GM23338 (cell line): ENCODE results near the gene SACS.

Source experiments
- CREB1 ChIP-seq: fragments of 250-450 bp; sonication (Bioruptor Pico); IDR thresholded peaks from 2 replicates; pipeline ENCODE4 v1.5.0; 2020; ENCODE audit warnings: low read depth, mild to moderate bottlenecking, moderate library complexity
- EZH2 ChIP-seq: fragments of 200-600 bp; sonication (generic); IDR thresholded peaks from one replicate; pipeline ENCODE4 v1.8.0; 2017; ENCODE audit warnings: antibody characterized with exemption, mild to moderate bottlenecking, low read depth; ENCODE audit not compliant: unreplicated experiment
- EZH2phosphoT487 ChIP-seq: fragments of 200-600 bp; sonication (generic); IDR thresholded peaks from one replicate; pipeline ENCODE4 v1.8.1; 2018; ENCODE audit warnings: antibody characterized with exemption; ENCODE audit not compliant: unreplicated experiment
- JUNB ChIP-seq: IDR thresholded peaks from one replicate; pipeline ENCODE4 v1.6.1; 2016; ENCODE audit warnings: antibody characterized with exemption; ENCODE audit not compliant: unreplicated experiment
- NANOG ChIP-seq: IDR thresholded peaks from 2 replicates; pipeline ENCODE4 v1.6.1; 2016; ENCODE audit warnings: antibody characterized with exemption, borderline replicate concordance
- POLR2AphosphoS5 ChIP-seq: IDR thresholded peaks from 2 replicates; pipeline ENCODE4 v1.6.1; 2016; ENCODE audit warnings: antibody characterized with exemption, low read depth
- STAT1 ChIP-seq: IDR thresholded peaks from one replicate; pipeline ENCODE4 v1.6.1; 2016; ENCODE audit warnings: antibody characterized with exemption; ENCODE audit not compliant: unreplicated experiment
- ZNF114 ChIP-seq: fragments of 250-450 bp; sonication (Bioruptor Pico); IDR thresholded peaks from 2 replicates; pipeline ENCODE4 v1.5.0; 2020; ENCODE audit warnings: mild to moderate bottlenecking, moderate library complexity
- ZNF331 ChIP-seq: fragments of 250-450 bp; sonication (Bioruptor Pico); IDR thresholded peaks from 2 replicates; pipeline ENCODE4 v1.5.0; 2020; ENCODE audit warnings: low read depth, mild to moderate bottlenecking, moderate library complexity
- TF ChIP-seq, protein P1 (sequence below), 2 experiments: fragments of 200-600 bp in 1 of 2; sonication (generic) in 1 of 2; conservative IDR thresholded peaks; 2 replicates each; pipeline versions ENCODE4 v1.5.1 to v1.6.1; 2016 to 2017; ENCODE audit warnings: antibody characterized with exemption in 2 of 2, low read depth in 2 of 2, mild to moderate bottlenecking in 2 of 2, moderate library complexity in 1 of 2
- TF ChIP-seq, protein P2 (sequence below): IDR thresholded peaks from one replicate; pipeline ENCODE4 v1.6.1; 2018; ENCODE audit warnings: antibody characterized with exemption; ENCODE audit not compliant: unreplicated experiment
- TF ChIP-seq, protein P3 (sequence below): fragments of 250-450 bp; sonication (Bioruptor Pico); IDR thresholded peaks from 2 replicates; pipeline ENCODE4 v1.5.0; 2020; ENCODE audit warnings: mild to moderate bottlenecking, moderate library complexity
- TF ChIP-seq, protein P4 (sequence below): IDR thresholded peaks from 2 replicates; pipeline ENCODE4 v1.6.1; 2016; ENCODE audit warnings: antibody characterized with exemption

DNA sequence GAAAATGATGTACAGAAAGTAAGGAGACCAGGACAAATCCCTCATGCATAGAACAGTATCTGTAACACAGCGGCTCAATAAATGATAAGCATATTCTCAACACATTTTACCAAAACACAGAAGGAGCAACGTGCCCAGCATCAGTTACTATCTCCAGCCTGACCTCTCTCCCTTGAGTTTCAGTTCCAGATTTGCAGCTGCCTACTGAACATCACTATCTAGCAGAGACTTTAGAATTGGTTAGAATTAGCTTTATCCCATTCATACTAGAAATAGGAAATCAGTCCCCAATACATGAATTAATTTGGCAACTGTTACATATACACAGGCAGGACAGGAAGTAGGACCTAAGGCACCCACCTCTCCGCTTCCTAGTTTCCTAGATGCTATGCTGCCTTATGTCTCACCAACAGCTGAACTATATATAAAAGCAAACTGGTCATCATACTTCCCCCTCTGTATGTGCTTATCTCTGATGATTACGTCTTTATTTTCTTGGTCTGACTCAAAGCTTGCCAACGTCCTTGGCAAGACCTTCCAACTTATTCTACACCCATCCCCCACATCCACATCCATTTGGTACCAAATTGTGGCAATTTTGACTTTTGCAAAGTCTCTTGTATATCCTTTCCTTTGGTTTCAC, 61.1 kb downstream of the SACS start:
- TF ChIP-seq, protein P1, sequence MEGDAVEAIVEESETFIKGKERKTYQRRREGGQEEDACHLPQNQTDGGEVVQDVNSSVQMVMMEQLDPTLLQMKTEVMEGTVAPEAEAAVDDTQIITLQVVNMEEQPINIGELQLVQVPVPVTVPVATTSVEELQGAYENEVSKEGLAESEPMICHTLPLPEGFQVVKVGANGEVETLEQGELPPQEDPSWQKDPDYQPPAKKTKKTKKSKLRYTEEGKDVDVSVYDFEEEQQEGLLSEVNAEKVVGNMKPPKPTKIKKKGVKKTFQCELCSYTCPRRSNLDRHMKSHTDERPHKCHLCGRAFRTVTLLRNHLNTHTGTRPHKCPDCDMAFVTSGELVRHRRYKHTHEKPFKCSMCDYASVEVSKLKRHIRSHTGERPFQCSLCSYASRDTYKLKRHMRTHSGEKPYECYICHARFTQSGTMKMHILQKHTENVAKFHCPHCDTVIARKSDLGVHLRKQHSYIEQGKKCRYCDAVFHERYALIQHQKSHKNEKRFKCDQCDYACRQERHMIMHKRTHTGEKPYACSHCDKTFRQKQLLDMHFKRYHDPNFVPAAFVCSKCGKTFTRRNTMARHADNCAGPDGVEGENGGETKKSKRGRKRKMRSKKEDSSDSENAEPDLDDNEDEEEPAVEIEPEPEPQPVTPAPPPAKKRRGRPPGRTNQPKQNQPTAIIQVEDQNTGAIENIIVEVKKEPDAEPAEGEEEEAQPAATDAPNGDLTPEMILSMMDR (conservative IDR thresholded peaks at IDR 0.05; ENCODE audit: low read depth in 2 of 2) = no peak
- no peak for TF ChIP-seq EZH2
- TF ChIP-seq EZH2phosphoT487 = no peak
- TF ChIP-seq, protein P2, sequence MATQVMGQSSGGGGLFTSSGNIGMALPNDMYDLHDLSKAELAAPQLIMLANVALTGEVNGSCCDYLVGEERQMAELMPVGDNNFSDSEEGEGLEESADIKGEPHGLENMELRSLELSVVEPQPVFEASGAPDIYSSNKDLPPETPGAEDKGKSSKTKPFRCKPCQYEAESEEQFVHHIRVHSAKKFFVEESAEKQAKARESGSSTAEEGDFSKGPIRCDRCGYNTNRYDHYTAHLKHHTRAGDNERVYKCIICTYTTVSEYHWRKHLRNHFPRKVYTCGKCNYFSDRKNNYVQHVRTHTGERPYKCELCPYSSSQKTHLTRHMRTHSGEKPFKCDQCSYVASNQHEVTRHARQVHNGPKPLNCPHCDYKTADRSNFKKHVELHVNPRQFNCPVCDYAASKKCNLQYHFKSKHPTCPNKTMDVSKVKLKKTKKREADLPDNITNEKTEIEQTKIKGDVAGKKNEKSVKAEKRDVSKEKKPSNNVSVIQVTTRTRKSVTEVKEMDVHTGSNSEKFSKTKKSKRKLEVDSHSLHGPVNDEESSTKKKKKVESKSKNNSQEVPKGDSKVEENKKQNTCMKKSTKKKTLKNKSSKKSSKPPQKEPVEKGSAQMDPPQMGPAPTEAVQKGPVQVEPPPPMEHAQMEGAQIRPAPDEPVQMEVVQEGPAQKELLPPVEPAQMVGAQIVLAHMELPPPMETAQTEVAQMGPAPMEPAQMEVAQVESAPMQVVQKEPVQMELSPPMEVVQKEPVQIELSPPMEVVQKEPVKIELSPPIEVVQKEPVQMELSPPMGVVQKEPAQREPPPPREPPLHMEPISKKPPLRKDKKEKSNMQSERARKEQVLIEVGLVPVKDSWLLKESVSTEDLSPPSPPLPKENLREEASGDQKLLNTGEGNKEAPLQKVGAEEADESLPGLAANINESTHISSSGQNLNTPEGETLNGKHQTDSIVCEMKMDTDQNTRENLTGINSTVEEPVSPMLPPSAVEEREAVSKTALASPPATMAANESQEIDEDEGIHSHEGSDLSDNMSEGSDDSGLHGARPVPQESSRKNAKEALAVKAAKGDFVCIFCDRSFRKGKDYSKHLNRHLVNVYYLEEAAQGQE = no peak
- TF ChIP-seq POLR2AphosphoS5 = no peak
- no peak for TF ChIP-seq JUNB
- TF ChIP-seq, protein P3, sequence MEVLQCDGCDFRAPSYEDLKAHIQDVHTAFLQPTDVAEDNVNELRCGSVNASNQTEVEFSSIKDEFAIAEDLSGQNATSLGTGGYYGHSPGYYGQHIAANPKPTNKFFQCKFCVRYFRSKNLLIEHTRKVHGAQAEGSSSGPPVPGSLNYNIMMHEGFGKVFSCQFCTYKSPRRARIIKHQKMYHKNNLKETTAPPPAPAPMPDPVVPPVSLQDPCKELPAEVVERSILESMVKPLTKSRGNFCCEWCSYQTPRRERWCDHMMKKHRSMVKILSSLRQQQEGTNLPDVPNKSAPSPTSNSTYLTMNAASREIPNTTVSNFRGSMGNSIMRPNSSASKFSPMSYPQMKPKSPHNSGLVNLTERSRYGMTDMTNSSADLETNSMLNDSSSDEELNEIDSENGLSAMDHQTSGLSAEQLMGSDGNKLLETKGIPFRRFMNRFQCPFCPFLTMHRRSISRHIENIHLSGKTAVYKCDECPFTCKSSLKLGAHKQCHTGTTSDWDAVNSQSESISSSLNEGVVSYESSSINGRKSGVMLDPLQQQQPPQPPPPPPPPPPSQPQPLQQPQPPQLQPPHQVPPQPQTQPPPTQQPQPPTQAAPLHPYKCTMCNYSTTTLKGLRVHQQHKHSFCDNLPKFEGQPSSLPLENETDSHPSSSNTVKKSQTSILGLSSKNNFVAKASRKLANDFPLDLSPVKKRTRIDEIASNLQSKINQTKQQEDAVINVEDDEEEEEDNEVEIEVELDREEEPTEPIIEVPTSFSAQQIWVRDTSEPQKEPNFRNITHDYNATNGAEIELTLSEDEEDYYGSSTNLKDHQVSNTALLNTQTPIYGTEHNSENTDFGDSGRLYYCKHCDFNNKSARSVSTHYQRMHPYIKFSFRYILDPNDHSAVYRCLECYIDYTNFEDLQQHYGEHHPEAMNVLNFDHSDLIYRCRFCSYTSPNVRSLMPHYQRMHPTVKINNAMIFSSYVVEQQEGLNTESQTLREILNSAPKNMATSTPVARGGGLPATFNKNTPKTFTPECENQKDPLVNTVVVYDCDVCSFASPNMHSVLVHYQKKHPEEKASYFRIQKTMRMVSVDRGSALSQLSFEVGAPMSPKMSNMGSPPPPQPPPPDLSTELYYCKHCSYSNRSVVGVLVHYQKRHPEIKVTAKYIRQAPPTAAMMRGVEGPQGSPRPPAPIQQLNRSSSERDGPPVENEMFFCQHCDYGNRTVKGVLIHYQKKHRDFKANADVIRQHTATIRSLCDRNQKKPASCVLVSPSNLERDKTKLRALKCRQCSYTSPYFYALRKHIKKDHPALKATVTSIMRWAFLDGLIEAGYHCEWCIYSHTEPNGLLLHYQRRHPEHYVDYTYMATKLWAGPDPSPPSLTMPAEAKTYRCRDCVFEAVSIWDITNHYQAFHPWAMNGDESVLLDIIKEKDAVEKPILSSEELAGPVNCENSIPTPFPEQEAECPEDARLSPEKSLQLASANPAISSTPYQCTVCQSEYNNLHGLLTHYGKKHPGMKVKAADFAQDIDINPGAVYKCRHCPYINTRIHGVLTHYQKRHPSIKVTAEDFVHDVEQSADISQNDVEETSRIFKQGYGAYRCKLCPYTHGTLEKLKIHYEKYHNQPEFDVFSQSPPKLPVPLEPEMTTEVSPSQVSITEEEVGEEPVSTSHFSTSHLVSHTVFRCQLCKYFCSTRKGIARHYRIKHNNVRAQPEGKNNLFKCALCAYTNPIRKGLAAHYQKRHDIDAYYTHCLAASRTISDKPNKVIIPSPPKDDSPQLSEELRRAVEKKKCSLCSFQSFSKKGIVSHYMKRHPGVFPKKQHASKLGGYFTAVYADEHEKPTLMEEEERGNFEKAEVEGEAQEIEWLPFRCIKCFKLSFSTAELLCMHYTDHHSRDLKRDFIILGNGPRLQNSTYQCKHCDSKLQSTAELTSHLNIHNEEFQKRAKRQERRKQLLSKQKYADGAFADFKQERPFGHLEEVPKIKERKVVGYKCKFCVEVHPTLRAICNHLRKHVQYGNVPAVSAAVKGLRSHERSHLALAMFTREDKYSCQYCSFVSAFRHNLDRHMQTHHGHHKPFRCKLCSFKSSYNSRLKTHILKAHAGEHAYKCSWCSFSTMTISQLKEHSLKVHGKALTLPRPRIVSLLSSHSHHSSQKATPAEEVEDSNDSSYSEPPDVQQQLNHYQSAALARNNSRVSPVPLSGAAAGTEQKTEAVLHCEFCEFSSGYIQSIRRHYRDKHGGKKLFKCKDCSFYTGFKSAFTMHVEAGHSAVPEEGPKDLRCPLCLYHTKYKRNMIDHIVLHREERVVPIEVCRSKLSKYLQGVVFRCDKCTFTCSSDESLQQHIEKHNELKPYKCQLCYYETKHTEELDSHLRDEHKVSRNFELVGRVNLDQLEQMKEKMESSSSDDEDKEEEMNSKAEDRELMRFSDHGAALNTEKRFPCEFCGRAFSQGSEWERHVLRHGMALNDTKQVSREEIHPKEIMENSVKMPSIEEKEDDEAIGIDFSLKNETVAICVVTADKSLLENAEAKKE (CRISPR knock-in tag) = no peak
- no peak for TF ChIP-seq CREB1 (CRISPR knock-in tag)
- TF ChIP-seq, protein P4, sequence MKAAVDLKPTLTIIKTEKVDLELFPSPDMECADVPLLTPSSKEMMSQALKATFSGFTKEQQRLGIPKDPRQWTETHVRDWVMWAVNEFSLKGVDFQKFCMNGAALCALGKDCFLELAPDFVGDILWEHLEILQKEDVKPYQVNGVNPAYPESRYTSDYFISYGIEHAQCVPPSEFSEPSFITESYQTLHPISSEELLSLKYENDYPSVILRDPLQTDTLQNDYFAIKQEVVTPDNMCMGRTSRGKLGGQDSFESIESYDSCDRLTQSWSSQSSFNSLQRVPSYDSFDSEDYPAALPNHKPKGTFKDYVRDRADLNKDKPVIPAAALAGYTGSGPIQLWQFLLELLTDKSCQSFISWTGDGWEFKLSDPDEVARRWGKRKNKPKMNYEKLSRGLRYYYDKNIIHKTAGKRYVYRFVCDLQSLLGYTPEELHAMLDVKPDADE = no peak
- TF ChIP-seq NANOG = no peak
- TF ChIP-seq STAT1 = no peak
- TF ChIP-seq ZNF114 (CRISPR knock-in tag) = no peak
- TF ChIP-seq ZNF331 = no peak
